DMS79 treated with DMSO at 0.1 percent for 48 hours (cell line): Measurements from ENCODE around the gene REV3L.
"Not testable (repeated sequence)": the region's sequence is repeated elsewhere in the genome, so short reads cannot be mapped to it uniquely, and the experiment has no call there.

ENCODE experiments used
- DNase-seq: peaks from one replicate; lab custom pipeline; 2025; lab: John Stamatoyannopoulos, UW

Gene REV3L

GRCh38 chr6:111361648-111362047 is 121.4 kb downstream of the REV3L start:
- peak; percentile 4 for DNase-seq

GRCh38 chr6:111358454-111358853 is 124.6 kb downstream of the REV3L start:
- DNase-seq = no peak

- DNase-seq = no peak
Measured at GRCh38 chr6:111357705-111358104, 125.3 kb downstream of the REV3L start.

GRCh38 chr6:111356551-111356950 is 126.5 kb downstream of the REV3L start:
- no peak for DNase-seq

GRCh38 chr6:111354758-111355555 is 128.1 kb downstream of the REV3L start:
- DNase-seq = no peak

- DNase-seq = no peak
Measured at GRCh38 chr6:111353912-111354462, 129.0 kb downstream of the REV3L start.

GRCh38 chr6:111347589-111347988 is 135.4 kb downstream of the REV3L start:
- DNase-seq = no peak

- DNase-seq = no peak
Measured at GRCh38 chr6:111342913-111343312, 140.1 kb downstream of the REV3L start.

- no peak for DNase-seq
Measured at GRCh38 chr6:111339294-111339693, 143.7 kb downstream of the REV3L start.

GRCh38 chr6:111338843-111339242 is 144.2 kb downstream of the REV3L start:
- no peak for DNase-seq

GRCh38 chr6:111337829-111338236 is 145.2 kb downstream of the REV3L start:
- DNase-seq = no peak

GRCh38 chr6:111329882-111330633 is 153.0 kb downstream of the REV3L start:
- DNase-seq = no peak

GRCh38 chr6:111326563-111326962 is 156.5 kb downstream of the REV3L start:
- no peak for DNase-seq

- no peak for DNase-seq
Measured at GRCh38 chr6:111322145-111322544, 160.9 kb downstream of the REV3L start.

GRCh38 chr6:111307950-111308349 is 175.1 kb downstream of the REV3L start:
- not testable (repeated sequence) for DNase-seq

- no peak for DNase-seq
Measured at GRCh38 chr6:111307275-111307858, 175.7 kb downstream of the REV3L start.

GRCh38 chr6:111306104-111306888 is 176.7 kb downstream of the REV3L start:
- DNase-seq = no peak

GRCh38 chr6:111301946-111302345 is 181.1 kb downstream of the REV3L start:
- DNase-seq = no peak

- not testable (repeated sequence) for DNase-seq
Measured at GRCh38 chr6:111300938-111301800, 181.8 kb downstream of the REV3L start.

GRCh38 chr6:111297776-111298175 is 185.2 kb downstream of the REV3L start:
- DNase-seq = no peak
